Fibroblast of lung (primary cell): Measurements from ENCODE around the gene ACAA2. TPM values are rescaled to one million over a fixed set of nuclear protein-coding genes. Genes with fewer than 3 reads are reported as not detected.

Experiments used
- DNase-seq, 2 donors: peaks; one replicate each; pipeline versions ENCODE4 v3.0.0 to v3.0.0-alpha.2; 2010; ENCODE audit warnings: low read depth in 2 of 2
- H2AFZ ChIP-seq: 2 replicates; pipeline ENCODE4 v1.5.1; 2012; ENCODE audit warnings: low read length, control low read depth, inconsistent platforms
- H3K27ac ChIP-seq: 2 replicates; pipeline ENCODE4 v1.5.1; 2011; ENCODE audit warnings: low read length, control low read depth; ENCODE audit not compliant: insufficient read depth
- H3K27me3 ChIP-seq: 2 replicates; pipeline ENCODE4 v1.5.1; 2011; ENCODE audit warnings: mild to moderate bottlenecking, low read length; ENCODE audit not compliant: control insufficient read depth, insufficient read depth
- H3K36me3 ChIP-seq: 2 replicates; pipeline ENCODE4 v1.5.1; 2011; ENCODE audit warnings: low read length; ENCODE audit not compliant: control insufficient read depth, insufficient read depth
- H3K4me1 ChIP-seq: 2 replicates; pipeline ENCODE4 v1.5.1; 2011; ENCODE audit warnings: low read length; ENCODE audit not compliant: control insufficient read depth, insufficient read depth; ENCODE audit errors: extremely low read depth
- H3K4me2 ChIP-seq: 2 replicates; pipeline ENCODE4 v1.5.1; 2011; ENCODE audit warnings: low read length, control low read depth; ENCODE audit not compliant: insufficient read depth; ENCODE audit errors: extremely low read depth
- H3K4me3 ChIP-seq, 4 experiments: fragments of 200-600 bp in 1 of 4; sonication (generic) in 1 of 4; replicated peaks in 1 of 4; 2 replicates each; pipeline ENCODE4 v1.5.1; 2011 to 2016; ENCODE audit warnings: low read length in 4 of 4, low read depth in 3 of 4, mild to moderate bottlenecking in 3 of 4, control low read depth in 2 of 4, inconsistent platforms in 1 of 4, mixed read lengths in 1 of 4; ENCODE audit not compliant: insufficient read depth in 1 of 4; ENCODE audit errors: control extremely low read depth in 1 of 4
- H3K79me2 ChIP-seq: 2 replicates; pipeline ENCODE4 v1.5.1; 2012; ENCODE audit warnings: mild to moderate bottlenecking, low read length, inconsistent platforms; ENCODE audit not compliant: control insufficient read depth, insufficient read depth
- H3K9ac ChIP-seq: 2 replicates; pipeline ENCODE4 v1.5.1; 2011; ENCODE audit warnings: mild to moderate bottlenecking, low read length, control low read depth; ENCODE audit not compliant: insufficient read depth
- H3K9me3 ChIP-seq: 2 replicates; pipeline ENCODE4 v1.5.1; 2012; ENCODE audit warnings: low read depth, low read length; ENCODE audit not compliant: control insufficient read depth, insufficient read depth
- H4K20me1 ChIP-seq: 2 replicates; pipeline ENCODE4 v1.5.1; 2011; ENCODE audit warnings: low read length; ENCODE audit not compliant: control insufficient read depth, insufficient read depth; ENCODE audit errors: extremely low read depth
- EZH2 ChIP-seq: IDR thresholded peaks from 2 replicates; pipeline ENCODE4 v1.5.1; 2012; ENCODE audit warnings: low read length, control low read depth, mild to moderate bottlenecking; ENCODE audit errors: missing control alignments
- polyA plus RNA-seq, 2 donors: library from polyadenylated mRNA; depleted of rRNA in 1 of 2; stranded (reverse) in 1 of 2; unstranded in 1 of 2; fragments of >200 nt; gene quantifications; 2 replicates each; pipeline ENCODE4 v1.2.1, GENCODE V29; 2011 to 2012; ENCODE audit warnings: missing spikeins in 1 of 2
- total RNA-seq: library from RNA; depleted of rRNA; stranded (reverse); fragments of >200 nt; gene quantifications from 2 replicates; pipeline ENCODE4 v1.2.1, GENCODE V29; 2014
- TF ChIP-seq, protein P1 (sequence below), 2 donors: IDR thresholded peaks in 1 of 2; conservative IDR thresholded peaks in 1 of 2; 1 replicate in 1 of 2; 2 replicates in 1 of 2; pipeline ENCODE4 v1.5.1; 2011 to 2012; ENCODE audit warnings: low read length in 2 of 2, control low read depth in 1 of 2, inconsistent platforms in 1 of 2, low read depth in 1 of 2, mild to moderate bottlenecking in 1 of 2

The ACAA2 gene
- total and polyA plus RNA-seq, 2 donors (not counting 1 experiment from before 2014, with no cell fraction given) = 27.1 to 38.5 TPM

DNA sequence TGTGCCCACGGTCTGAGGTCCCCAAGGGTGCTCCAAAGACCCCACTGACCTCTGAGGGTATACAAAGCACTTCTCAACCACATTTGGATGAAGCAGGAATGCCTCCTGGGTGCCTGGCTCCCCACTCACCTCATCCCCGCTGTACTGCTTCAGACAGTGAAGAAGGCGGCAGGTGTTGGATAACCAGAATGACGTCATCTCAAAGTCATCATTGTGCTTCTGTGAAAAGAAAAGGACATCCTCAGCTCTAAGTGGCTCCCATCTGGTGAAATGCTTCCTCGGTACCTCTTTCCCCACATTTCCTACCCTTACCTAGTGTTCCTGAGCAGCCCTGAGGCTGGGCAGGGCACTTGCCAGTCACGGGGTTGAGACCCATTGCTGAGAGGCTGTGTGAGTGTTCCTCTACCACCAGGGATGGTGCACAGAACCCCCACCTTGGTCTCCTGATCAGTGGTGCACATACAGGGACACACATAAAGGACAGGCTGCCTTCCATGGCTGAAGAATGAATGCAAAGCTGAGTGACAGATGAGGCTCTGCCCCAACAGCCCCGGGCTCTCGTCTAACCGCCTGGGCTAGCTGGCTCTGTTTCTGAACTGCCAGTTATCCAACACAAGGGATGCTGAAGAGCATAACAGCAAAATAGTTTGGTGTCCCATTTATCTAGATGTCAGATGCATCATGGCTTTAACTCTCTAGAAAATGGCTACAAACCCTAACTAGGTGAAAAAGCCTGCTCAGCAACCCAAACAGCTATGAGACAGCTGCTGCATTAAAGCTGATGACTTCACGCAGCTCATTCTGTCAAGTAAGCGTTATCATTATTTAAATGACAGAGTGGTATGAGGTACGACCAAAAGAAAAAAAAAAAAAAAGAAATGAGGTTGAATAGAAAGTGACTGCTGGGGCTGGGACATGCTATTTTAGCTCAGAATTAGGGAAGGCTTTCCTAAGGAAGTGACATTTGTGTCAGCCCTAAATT is 28.2 kb upstream of the ACAA2 start:
- no peak for DNase-seq
- H3K36me3 ChIP-seq = no peaks in the 10 kb centered on the region
- H3K4me1 ChIP-seq = peaks cover under 1% of the 10 kb centered on the region
- H3K4me2 ChIP-seq = no peak overlapping the region
- no peak overlapping the region for H3K9ac ChIP-seq
- H2AFZ ChIP-seq = no peak overlapping the region
- no peaks in the 10 kb centered on the region for H3K27me3 ChIP-seq
- H3K79me2 ChIP-seq = no peaks in the 10 kb centered on the region
- no peak overlapping the region for H3K4me3 ChIP-seq
- no peaks in the 10 kb centered on the region for H3K9me3 ChIP-seq
- no peak overlapping the region for H3K27ac ChIP-seq
- no peaks in the 10 kb centered on the region for H4K20me1 ChIP-seq
- TF ChIP-seq, protein P1, sequence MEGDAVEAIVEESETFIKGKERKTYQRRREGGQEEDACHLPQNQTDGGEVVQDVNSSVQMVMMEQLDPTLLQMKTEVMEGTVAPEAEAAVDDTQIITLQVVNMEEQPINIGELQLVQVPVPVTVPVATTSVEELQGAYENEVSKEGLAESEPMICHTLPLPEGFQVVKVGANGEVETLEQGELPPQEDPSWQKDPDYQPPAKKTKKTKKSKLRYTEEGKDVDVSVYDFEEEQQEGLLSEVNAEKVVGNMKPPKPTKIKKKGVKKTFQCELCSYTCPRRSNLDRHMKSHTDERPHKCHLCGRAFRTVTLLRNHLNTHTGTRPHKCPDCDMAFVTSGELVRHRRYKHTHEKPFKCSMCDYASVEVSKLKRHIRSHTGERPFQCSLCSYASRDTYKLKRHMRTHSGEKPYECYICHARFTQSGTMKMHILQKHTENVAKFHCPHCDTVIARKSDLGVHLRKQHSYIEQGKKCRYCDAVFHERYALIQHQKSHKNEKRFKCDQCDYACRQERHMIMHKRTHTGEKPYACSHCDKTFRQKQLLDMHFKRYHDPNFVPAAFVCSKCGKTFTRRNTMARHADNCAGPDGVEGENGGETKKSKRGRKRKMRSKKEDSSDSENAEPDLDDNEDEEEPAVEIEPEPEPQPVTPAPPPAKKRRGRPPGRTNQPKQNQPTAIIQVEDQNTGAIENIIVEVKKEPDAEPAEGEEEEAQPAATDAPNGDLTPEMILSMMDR (conservative IDR thresholded peaks at IDR 0.05 in 1 of 2, IDR thresholded peaks at IDR 0.05 in 1 of 2; ENCODE audit: low read depth in 1 of 2, low read length in 2 of 2) = no peak
- no peak for TF ChIP-seq EZH2

DNA sequence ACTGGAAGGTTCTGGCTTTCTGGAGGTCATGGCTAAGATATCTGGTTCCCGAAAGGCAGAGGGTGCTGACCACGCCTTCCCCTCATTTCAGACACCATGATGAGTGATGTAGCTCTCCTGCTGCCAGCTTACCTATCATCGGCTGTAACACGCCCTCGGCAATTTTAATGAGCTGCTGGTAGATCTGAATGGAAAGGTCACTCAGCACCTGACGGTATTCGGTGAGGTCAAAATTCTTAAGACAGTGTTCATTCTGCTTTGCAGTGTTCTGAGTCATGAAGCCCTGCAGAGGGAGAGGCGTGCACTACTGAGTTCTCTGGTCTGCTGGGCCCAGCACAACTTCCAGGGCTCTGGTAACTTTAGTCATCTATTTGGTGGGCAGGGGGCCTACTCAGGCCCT is 25.7 kb upstream of the ACAA2 start:
- TF ChIP-seq, protein P1 (conservative IDR thresholded peaks at IDR 0.05 in 1 of 2, IDR thresholded peaks at IDR 0.05 in 1 of 2; ENCODE audit: low read depth in 1 of 2, low read length in 2 of 2) = no peak
- no peak for TF ChIP-seq EZH2
- Histone ChIP-seq H3K9ac (no peak overlapping the region), H3K9me3 (no peaks in the 10 kb centered on the region), H3K27ac (no peak overlapping the region), H3K27me3 (no peaks in the 10 kb centered on the region), H4K20me1 (no peaks in the 10 kb centered on the region), H3K79me2 (no peaks in the 10 kb centered on the region), H3K4me2 (no peak overlapping the region), H2AFZ (no peak overlapping the region), H3K4me1 (peaks cover 3% of the 10 kb centered on the region), H3K36me3 (no peaks in the 10 kb centered on the region), H3K4me3 (no peak overlapping the region)
- peak in 1 of 2 donors; percentile 87 for DNase-seq

DNA sequence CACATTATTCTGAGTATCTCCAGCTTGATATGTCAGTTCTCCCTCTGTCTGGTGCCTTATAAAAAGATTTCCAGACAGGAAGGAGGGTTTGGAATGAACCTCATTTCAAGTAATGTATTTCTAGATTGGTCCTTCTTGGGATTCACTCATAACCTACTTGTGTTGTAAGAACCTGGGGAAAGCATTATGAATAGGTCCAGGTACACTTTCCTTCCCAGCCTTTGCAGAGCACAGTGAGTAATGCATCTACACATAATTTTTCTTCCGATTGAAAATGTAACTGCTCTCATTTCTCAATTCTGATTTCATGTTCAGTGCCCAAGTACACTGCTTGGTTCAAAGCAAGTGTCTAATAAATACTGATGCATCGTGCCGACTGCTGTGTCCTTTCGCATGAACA is 25.0 kb upstream of the ACAA2 start:
- Histone ChIP-seq H2AFZ (no peak overlapping the region), H3K9ac (no peak overlapping the region), H3K27me3 (no peaks in the 10 kb centered on the region), H3K4me2 (no peak overlapping the region), H3K4me1 (peaks cover 3% of the 10 kb centered on the region), H3K79me2 (no peaks in the 10 kb centered on the region), H3K9me3 (no peaks in the 10 kb centered on the region), H3K36me3 (no peaks in the 10 kb centered on the region), H4K20me1 (no peaks in the 10 kb centered on the region), H3K27ac (no peak overlapping the region), H3K4me3 (no peak overlapping the region)
- no peak for DNase-seq
- TF ChIP-seq, protein P1 (conservative IDR thresholded peaks at IDR 0.05 in 1 of 2, IDR thresholded peaks at IDR 0.05 in 1 of 2; ENCODE audit: low read depth in 1 of 2, low read length in 2 of 2) = no peak
- no peak for TF ChIP-seq EZH2
